Sigmoid colon (tissue), 4 donors: ENCODE results near the gene PNPLA1.

Source experiments
- CTCF ChIP-seq, 4 experiments: fragments of 450-650 bp in 3 of 4; fragments of 200-600 bp in 1 of 4; IDR thresholded peaks; one replicate each; pipeline ENCODE4 v1.5.1; 2016 to 2019; ENCODE audit warnings: antibody characterized with exemption in 4 of 4, mild to moderate bottlenecking in 3 of 4, moderate library complexity in 2 of 4
- EP300 ChIP-seq, 4 donors: sonication (generic); formaldehyde crosslinking; IDR thresholded peaks; one replicate each; pipeline ENCODE4 v1.6.1; 2017; ENCODE audit warnings: antibody characterized with exemption in 4 of 4
- POLR2A ChIP-seq, 2 donors: fragments of 450-650 bp; IDR thresholded peaks; one replicate each; pipeline ENCODE4 v1.6.1; 2016; ENCODE audit warnings: antibody characterized with exemption in 2 of 2, mild to moderate bottlenecking in 2 of 2, moderate library complexity in 2 of 2
- POLR2AphosphoS5 ChIP-seq, 4 donors: sonication (generic); formaldehyde crosslinking; IDR thresholded peaks; one replicate each; pipeline ENCODE4 v1.6.1; 2017; ENCODE audit warnings: antibody characterized with exemption in 4 of 4

- TF ChIP-seq CTCF (IDR thresholded peaks at IDR 0.05), result no peak
- peak in 1 of 2 donors; percentile 37 for TF ChIP-seq POLR2A (IDR thresholded peaks at IDR 0.05)
- no peak for TF ChIP-seq POLR2AphosphoS5 (IDR thresholded peaks at IDR 0.05)
- no peak for TF ChIP-seq EP300 (IDR thresholded peaks at IDR 0.05)
Observed at GRCh38 chr6:36336779-36337241, 67.0 kb downstream of the PNPLA1 start, which contains the start of gene BNIP5.
